Stimulated activated CD4-positive, alpha-beta T cell treated with anti-CD3 and anti-CD28 coated beads, Interleukin-1b, Interleukin-23, amount 100 ng/mL, for 4 hours (primary cell): Measurements from ENCODE around the gene CDH13.

ENCODE experiments used
- DNase-seq, 2 donors: peaks; one replicate each; pipeline ENCODE4 v3.0.0-alpha.2; 2020; ENCODE audit warnings: low read depth in 2 of 2

CDH13 gene

GRCh38 chr16:83300326-83300725, 673.6 kb downstream of the CDH13 start:
- no peak for DNase-seq

- DNase-seq = no peak
Measured at GRCh38 chr16:83301971-83302370, 675.2 kb downstream of the CDH13 start.

- no peak for DNase-seq
Measured at GRCh38 chr16:83302853-83303252, 676.1 kb downstream of the CDH13 start.

- DNase-seq = no peak
Measured at GRCh38 chr16:83305092-83305491, 678.3 kb downstream of the CDH13 start.

- DNase-seq = no peak
Measured at GRCh38 chr16:83306961-83307593, 680.3 kb downstream of the CDH13 start.

GRCh38 chr16:83307594-83307992, 680.8 kb downstream of the CDH13 start:
- DNase-seq = no peak

- no peak for DNase-seq
Measured at GRCh38 chr16:83308414-83308813, 681.6 kb downstream of the CDH13 start.

GRCh38 chr16:83310816-83311215, 684.0 kb downstream of the CDH13 start:
- no peak for DNase-seq

GRCh38 chr16:83312015-83312717, 685.4 kb downstream of the CDH13 start:
- no peak for DNase-seq

- DNase-seq = no peak
Measured at GRCh38 chr16:83312718-83313245, 686.0 kb downstream of the CDH13 start.

- no peak for DNase-seq
Measured at GRCh38 chr16:83315271-83315670, 688.5 kb downstream of the CDH13 start.

- DNase-seq = no peak
Measured at GRCh38 chr16:83316458-83316857, 689.7 kb downstream of the CDH13 start.

- DNase-seq = no peak
Measured at GRCh38 chr16:83318390-83318789, 691.6 kb downstream of the CDH13 start.

GRCh38 chr16:83328936-83329335, 702.2 kb downstream of the CDH13 start:
- no peak for DNase-seq

- DNase-seq = no peak
Measured at GRCh38 chr16:83329441-83329840, 702.7 kb downstream of the CDH13 start.

- no peak for DNase-seq
Measured at GRCh38 chr16:83330251-83330650, 703.5 kb downstream of the CDH13 start.

GRCh38 chr16:83335076-83335475, 708.3 kb downstream of the CDH13 start:
- DNase-seq = no peak

GRCh38 chr16:83336603-83337002, 709.8 kb downstream of the CDH13 start:
- DNase-seq = no peak

GRCh38 chr16:83338138-83338537, 711.4 kb downstream of the CDH13 start:
- DNase-seq = no peak

- DNase-seq = no peak
Measured at GRCh38 chr16:83338941-83339340, 712.2 kb downstream of the CDH13 start.

- no peak for DNase-seq
Measured at GRCh38 chr16:83343935-83344366, 717.2 kb downstream of the CDH13 start.

GRCh38 chr16:83345846-83346640, 719.3 kb downstream of the CDH13 start:
- no peak for DNase-seq
